ENCODE data around the gene SULT1B1.

Gene SULT1B1

DNA sequence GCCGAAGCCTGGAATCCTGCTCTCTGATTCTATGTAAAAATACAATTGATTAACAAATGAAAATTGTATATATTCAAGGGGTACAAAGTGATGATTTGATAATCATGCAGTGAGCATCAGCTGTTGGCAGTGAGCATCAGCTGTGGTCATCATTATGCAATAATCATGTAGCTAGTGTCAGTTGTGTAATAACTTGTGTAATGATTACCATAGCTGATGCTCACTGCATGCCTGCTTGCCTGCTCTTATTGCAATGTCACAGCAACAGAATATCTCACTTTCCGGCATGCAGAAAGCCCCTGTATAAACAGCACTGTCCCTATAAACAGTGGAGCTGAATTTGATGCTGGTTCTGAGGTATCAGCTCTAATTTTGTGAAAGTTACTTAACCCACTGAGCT is 46.8 kb downstream of the SULT1B1 start:
- Histone ChIP-seq H3K36me3 (ENCODE audit: control insufficient read depth, insufficient read depth, low read length) (no peaks in the 10 kb centered on the region), H3K9me3 (ENCODE audit: control insufficient read depth, low read length) (no peaks in the 10 kb centered on the region), H2AFZ (no peak overlapping the region), H3K27ac (no peak overlapping the region), H3K4me3 (ENCODE audit: low read depth, low read length) (no peak overlapping the region), H3K9ac (no peak overlapping the region), H3K27me3 (ENCODE audit: control insufficient read depth, insufficient read depth, low read length) (no peaks in the 10 kb centered on the region), H3K4me2 (ENCODE audit: low read length) (no peak overlapping the region), H3K4me1 (no peaks in the 10 kb centered on the region), H3K79me2 (no peaks in the 10 kb centered on the region)
- TF ChIP-seq, protein P1, sequence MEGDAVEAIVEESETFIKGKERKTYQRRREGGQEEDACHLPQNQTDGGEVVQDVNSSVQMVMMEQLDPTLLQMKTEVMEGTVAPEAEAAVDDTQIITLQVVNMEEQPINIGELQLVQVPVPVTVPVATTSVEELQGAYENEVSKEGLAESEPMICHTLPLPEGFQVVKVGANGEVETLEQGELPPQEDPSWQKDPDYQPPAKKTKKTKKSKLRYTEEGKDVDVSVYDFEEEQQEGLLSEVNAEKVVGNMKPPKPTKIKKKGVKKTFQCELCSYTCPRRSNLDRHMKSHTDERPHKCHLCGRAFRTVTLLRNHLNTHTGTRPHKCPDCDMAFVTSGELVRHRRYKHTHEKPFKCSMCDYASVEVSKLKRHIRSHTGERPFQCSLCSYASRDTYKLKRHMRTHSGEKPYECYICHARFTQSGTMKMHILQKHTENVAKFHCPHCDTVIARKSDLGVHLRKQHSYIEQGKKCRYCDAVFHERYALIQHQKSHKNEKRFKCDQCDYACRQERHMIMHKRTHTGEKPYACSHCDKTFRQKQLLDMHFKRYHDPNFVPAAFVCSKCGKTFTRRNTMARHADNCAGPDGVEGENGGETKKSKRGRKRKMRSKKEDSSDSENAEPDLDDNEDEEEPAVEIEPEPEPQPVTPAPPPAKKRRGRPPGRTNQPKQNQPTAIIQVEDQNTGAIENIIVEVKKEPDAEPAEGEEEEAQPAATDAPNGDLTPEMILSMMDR (IDR thresholded peaks at IDR 0.05), result no peak

DNA sequence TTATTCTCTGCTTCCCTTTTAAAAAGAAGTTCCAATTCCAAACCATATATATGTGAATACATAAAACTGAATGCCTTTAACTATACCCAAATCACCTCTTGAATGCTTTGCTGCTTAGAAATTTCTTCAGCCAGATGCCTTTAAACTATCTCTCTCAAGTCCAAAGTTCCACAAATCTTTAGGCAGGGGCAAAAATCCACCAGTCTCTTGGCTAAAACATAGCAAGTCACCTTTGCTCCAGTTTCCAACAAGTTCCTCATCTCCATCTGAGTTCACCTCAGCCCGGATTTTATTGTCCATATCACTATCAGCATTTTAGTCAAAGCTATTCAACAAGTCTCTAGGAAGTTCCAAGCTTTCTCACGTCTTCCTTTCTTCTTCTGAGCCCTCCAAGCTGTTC is 49.8 kb downstream of the SULT1B1 start:
- Histone ChIP-seq H2AFZ (no peak overlapping the region), H3K27me3 (ENCODE audit: control insufficient read depth, insufficient read depth, low read length) (no peaks in the 10 kb centered on the region), H3K4me1 (no peaks in the 10 kb centered on the region), H3K4me2 (ENCODE audit: low read length) (no peak overlapping the region), H3K9me3 (ENCODE audit: control insufficient read depth, low read length) (no peaks in the 10 kb centered on the region), H3K27ac (no peak overlapping the region), H3K36me3 (ENCODE audit: control insufficient read depth, insufficient read depth, low read length) (no peaks in the 10 kb centered on the region), H3K79me2 (no peaks in the 10 kb centered on the region), H3K4me3 (ENCODE audit: low read depth, low read length) (no peak overlapping the region), H3K9ac (no peak overlapping the region)
- TF ChIP-seq, protein P1 (IDR thresholded peaks at IDR 0.05), result no peak

DNA sequence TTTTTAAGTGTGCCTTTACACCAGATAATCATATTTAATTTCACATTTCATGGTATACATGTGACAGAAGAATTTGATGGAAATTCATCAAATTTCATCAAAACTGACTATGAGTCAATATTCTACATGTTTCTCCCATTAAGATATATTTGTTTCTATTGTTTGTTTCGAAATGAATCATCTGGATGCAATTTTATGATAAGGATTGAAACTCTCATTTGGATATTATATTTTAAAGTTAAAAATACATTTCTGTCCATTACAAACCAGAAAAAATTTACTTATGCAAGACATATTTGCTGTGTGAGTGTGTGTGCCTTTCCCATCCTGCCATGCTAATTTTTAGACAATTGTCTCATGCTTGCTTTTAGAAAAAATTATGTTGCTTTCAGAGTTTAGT is 52.2 kb downstream of the SULT1B1 start:
- H2AFZ ChIP-seq, result no peak overlapping the region
- no peaks in the 10 kb centered on the region for H3K27me3 ChIP-seq (ENCODE audit: control insufficient read depth, insufficient read depth, low read length)
- no peaks in the 10 kb centered on the region for H3K9me3 ChIP-seq (ENCODE audit: control insufficient read depth, low read length)
- no peak overlapping the region for H3K27ac ChIP-seq
- H3K4me1 ChIP-seq, result no peaks in the 10 kb centered on the region
- H3K79me2 ChIP-seq, result no peaks in the 10 kb centered on the region
- TF ChIP-seq, protein P1 (IDR thresholded peaks at IDR 0.05), result no peak
- no peak overlapping the region for H3K9ac ChIP-seq
- H3K4me2 ChIP-seq (ENCODE audit: low read length), result no peak overlapping the region
- no peaks in the 10 kb centered on the region for H3K36me3 ChIP-seq (ENCODE audit: control insufficient read depth, insufficient read depth, low read length)
- no peak overlapping the region for H3K4me3 ChIP-seq (ENCODE audit: low read depth, low read length)

DNA sequence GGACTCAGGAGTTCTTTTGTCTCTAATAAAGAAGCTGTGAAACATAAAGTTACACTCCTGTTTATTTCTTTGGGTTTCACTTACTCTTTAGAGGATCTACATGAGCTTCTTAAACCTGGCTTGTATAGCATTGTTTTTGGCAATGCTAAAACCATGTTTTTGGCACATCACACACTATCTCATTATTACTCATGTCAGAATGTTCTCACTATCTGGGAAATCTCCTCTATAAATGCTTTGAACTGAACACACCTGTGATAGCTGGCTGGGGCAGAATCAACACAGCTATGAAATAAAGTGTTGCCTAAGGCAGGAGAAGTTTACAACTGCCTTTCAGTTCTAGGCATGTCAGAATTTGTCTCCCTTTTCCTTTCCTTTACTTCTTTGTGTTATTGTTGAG is 52.6 kb downstream of the SULT1B1 start:
- H3K9ac ChIP-seq, result no peak overlapping the region
- H3K27me3 ChIP-seq (ENCODE audit: control insufficient read depth, insufficient read depth, low read length), result no peaks in the 10 kb centered on the region
- no peak overlapping the region for H3K4me3 ChIP-seq (ENCODE audit: low read depth, low read length)
- H3K27ac ChIP-seq, result no peak overlapping the region
- no peaks in the 10 kb centered on the region for H3K4me1 ChIP-seq
- no peak overlapping the region for H2AFZ ChIP-seq
- H3K79me2 ChIP-seq, result no peaks in the 10 kb centered on the region
- H3K4me2 ChIP-seq (ENCODE audit: low read length), result no peak overlapping the region
- no peaks in the 10 kb centered on the region for H3K9me3 ChIP-seq (ENCODE audit: control insufficient read depth, low read length)
- no peaks in the 10 kb centered on the region for H3K36me3 ChIP-seq (ENCODE audit: control insufficient read depth, insufficient read depth, low read length)
- TF ChIP-seq, protein P1 (IDR thresholded peaks at IDR 0.05), result no peak

DNA sequence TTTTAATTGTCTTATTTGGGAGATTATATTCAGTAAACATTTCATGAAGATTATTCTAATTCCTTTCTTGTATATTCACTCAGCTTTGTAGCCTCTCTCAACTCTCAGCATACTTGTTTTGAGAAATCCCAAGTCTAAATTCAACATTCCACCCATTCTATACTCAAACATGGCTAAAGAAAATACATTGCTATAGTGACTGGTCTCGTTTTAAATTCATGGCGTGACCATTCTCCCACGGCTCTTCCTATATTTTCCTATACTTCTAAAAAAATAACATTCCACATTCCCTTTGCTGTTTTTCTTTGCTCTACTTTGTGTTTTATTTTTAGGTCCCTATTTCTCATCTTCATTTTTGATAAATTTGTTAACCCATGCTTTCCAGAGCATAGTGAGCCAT is 58.2 kb downstream of the SULT1B1 start:
- Histone ChIP-seq H3K4me2 (ENCODE audit: low read length) (no peak overlapping the region), H3K27ac (no peak overlapping the region), H3K9ac (no peak overlapping the region), H3K79me2 (no peaks in the 10 kb centered on the region), H3K9me3 (ENCODE audit: control insufficient read depth, low read length) (no peaks in the 10 kb centered on the region), H3K27me3 (ENCODE audit: control insufficient read depth, insufficient read depth, low read length) (no peaks in the 10 kb centered on the region), H3K36me3 (ENCODE audit: control insufficient read depth, insufficient read depth, low read length) (no peaks in the 10 kb centered on the region), H3K4me3 (ENCODE audit: low read depth, low read length) (no peak overlapping the region), H2AFZ (no peak overlapping the region), H3K4me1 (no peaks in the 10 kb centered on the region)
- TF ChIP-seq, protein P1 (IDR thresholded peaks at IDR 0.05), result no peak

Data from parathyroid adenoma (tissue), 2 donors.